LNCAP (cell line): ENCODE data around the gene LYPD3.

Experiments
- TF ChIP-seq, protein P1 (sequence below): fragments of 450-650 bp; IDR thresholded peaks from 2 replicates; pipeline ENCODE4 v1.5.1; 2017; ENCODE audit warnings: mild to moderate bottlenecking

LYPD3 gene

DNA sequence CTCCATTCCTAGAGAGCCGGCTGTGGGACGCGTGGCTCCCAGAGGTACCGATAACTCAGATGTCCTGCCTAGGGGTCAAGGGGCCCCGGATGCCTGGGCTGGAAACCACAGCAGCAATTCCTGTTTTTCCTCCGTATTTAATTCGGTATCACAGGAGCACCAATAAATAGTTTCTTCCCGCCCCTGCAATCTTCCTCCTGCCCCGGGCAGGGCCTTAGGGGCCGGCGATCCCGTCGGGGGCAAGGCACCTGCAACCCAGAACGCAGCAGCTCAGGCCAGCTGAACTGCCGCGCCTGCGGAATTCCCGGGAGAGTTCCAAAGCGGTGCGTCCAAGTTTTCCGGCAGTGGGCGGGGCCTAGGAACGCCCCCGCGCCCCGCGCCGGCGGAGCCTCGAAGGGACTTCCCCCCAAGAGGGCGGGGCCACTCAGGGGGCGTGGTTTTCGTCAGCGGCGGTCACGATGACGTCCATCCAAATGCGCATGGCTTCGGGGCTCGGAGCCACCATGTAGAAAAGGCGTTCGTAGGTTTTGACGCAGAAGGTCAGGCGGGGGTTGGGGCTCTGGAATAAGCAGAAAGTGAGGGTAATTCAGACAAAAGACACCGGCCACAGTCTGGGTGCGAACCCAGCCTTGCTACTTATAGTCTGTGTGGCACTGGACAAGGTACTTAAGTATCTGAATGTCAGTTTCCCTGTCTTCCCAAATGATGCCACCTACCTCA lies 9.7 kb upstream of the LYPD3 start:
- TF ChIP-seq, protein P1, sequence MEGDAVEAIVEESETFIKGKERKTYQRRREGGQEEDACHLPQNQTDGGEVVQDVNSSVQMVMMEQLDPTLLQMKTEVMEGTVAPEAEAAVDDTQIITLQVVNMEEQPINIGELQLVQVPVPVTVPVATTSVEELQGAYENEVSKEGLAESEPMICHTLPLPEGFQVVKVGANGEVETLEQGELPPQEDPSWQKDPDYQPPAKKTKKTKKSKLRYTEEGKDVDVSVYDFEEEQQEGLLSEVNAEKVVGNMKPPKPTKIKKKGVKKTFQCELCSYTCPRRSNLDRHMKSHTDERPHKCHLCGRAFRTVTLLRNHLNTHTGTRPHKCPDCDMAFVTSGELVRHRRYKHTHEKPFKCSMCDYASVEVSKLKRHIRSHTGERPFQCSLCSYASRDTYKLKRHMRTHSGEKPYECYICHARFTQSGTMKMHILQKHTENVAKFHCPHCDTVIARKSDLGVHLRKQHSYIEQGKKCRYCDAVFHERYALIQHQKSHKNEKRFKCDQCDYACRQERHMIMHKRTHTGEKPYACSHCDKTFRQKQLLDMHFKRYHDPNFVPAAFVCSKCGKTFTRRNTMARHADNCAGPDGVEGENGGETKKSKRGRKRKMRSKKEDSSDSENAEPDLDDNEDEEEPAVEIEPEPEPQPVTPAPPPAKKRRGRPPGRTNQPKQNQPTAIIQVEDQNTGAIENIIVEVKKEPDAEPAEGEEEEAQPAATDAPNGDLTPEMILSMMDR, result no peak

DNA sequence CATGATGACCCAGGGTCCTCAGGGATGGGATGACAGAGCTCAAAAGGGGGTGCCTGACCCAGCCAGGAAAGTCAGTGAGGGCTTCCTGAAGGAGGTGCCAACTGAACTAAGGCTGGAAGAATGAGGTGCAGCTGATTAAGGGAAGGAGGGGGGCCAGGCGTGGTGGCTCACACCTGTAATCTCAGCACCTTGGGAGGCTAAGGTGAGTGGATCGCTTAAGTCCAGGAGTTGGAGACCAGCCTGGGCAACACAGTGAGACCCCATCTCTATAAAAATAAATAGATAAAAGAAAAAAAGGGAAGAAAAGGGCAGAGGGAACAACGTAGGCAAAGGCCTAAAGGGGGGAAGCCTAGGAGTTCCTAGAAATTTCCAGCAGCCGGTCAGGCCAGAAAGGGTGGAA lies 9.1 kb upstream of the LYPD3 start:
- TF ChIP-seq, protein P1, result no peak

DNA sequence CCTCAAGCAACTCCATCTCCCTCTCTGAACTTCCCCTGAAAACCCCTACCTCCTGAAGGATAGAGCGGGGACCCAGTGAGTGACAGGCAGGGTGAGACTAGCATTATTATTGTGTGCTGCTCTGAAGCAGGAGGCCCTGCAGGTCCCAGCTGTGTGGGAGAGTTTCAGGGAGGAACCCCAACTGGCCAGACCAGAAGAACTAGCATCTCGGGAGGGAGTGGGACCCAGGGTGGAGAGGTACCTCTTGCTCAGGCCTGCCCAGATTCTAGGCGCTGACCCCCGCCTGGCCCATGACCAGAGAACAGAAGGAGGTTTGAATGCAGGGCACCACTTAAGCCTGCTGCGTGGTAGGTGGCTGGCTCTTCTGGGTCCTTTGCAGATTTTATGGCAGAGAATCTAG lies 5.7 kb upstream of the LYPD3 start:
- TF ChIP-seq, protein P1, result no peak

- TF ChIP-seq, protein P1, result no peak
Measured at GRCh38 chr19:43470288-43470687, 4.9 kb upstream of the LYPD3 start.

DNA sequence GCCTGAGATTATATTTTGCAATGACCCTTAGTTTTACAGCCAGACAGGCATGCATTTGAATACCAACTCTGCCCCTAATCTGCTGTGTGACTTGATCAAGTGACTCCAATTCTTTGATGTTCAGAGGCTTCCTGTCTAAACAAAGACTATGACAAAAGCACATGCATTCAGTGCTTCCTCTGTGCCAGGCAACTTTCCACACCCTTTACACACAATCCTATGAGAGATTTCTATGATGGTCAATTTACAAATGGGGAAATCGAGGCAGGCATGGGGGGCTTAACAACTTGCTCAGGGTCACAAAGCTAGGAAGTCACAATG lies 3.7 kb upstream of the LYPD3 start:
- TF ChIP-seq, protein P1, result no peak

DNA sequence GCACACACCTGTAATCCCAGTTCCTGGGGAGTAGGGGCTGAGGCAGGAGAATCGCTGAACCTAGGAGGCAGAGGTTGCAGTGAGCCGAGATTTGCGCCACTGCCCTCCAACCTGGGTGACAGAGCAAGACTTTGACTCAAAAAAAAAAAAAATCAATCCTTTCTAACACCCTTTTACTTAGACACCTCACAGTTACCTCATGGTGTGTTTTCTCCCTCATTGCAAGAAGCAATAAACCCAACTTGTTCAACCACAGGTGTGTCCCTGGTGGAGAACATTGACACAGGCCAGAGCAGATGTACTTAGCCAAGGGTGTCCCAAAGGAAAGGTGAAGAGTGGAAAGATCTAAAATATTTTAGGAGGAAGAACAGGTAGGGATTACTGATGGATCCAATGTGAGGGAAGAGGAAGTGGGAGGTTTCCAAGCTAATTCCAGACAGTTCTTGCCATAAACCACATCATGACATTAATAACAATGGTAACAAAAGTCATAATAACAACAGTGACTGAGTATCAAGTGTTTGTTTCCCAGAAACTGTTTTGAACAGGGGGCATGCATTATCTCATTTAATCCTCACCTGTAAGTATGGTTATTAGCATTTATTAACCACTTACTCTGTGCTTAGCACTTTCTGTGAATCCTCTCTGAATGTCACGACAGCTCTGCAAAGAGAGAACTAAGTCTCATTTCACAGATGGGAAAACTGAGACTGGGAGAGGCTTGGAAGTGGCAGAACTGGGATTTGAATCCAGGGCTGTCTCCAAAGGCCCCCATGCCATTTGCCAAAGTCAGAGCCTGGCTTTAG lies 3.1 kb upstream of the LYPD3 start:
- TF ChIP-seq, protein P1, result no peak

GRCh38 chr19:43467730-43468129 lies 2.3 kb upstream of the LYPD3 start:
- TF ChIP-seq, protein P1, result no peak
